DOHH2 (cell line): ENCODE data around the gene NTMT1.

Experiments
- H3F3A ChIP-seq: fragments of 200-600 bp; sonication (generic), shearing (Covaris generic); 2 replicates; pipeline ENCODE4 v1.6.0; 2016; ENCODE audit warnings: antibody characterized with exemption, mild to moderate bottlenecking; ENCODE audit not compliant: control insufficient read depth, insufficient read depth
- H3K27ac ChIP-seq: fragments of 200-600 bp; sonication (generic); 2 replicates; pipeline ENCODE4 v1.5.1; 2014; ENCODE audit warnings: low read depth, mild to moderate bottlenecking, low read length, moderate library complexity
- H3K27me3 ChIP-seq: fragments of 200-600 bp; sonication (generic); 2 replicates; pipeline ENCODE4 v1.6.1; 2014; ENCODE audit warnings: mild to moderate bottlenecking, low read length, mixed read lengths; ENCODE audit not compliant: control insufficient read depth
- H3K36me3 ChIP-seq: fragments of 200-600 bp; sonication (generic); 2 replicates; pipeline ENCODE4 v1.6.1; 2014; ENCODE audit warnings: mild to moderate bottlenecking, low read length, moderate library complexity, mixed read lengths; ENCODE audit not compliant: control insufficient read depth
- H3K4me1 ChIP-seq: fragments of 200-600 bp; sonication (generic); 2 replicates; pipeline ENCODE4 v1.6.1; 2014; ENCODE audit warnings: mild to moderate bottlenecking, low read length, mixed read lengths; ENCODE audit not compliant: control insufficient read depth
- H3K4me2 ChIP-seq: fragments of 200-600 bp; sonication (generic); 2 replicates; pipeline ENCODE4 v1.6.0; 2014; ENCODE audit warnings: mild to moderate bottlenecking, low read length, moderate library complexity
- H3K4me3 ChIP-seq: fragments of 200-600 bp; sonication (generic); 2 replicates; pipeline ENCODE4 v1.5.1; 2014; ENCODE audit warnings: mild to moderate bottlenecking, low read length, mixed read lengths
- H3K79me2 ChIP-seq: fragments of 200-600 bp; sonication (generic); 2 replicates; pipeline ENCODE4 v1.6.1; 2014; ENCODE audit warnings: mild to moderate bottlenecking, low read length, mixed read lengths; ENCODE audit not compliant: control insufficient read depth
- H3K9me2 ChIP-seq: fragments of 200-600 bp; sonication (generic); replicated peaks from 2 replicates; pipeline ENCODE4 v1.6.1; 2014; ENCODE audit warnings: mild to moderate bottlenecking, low read length, mixed read lengths; ENCODE audit not compliant: control insufficient read depth
- H3K9me3 ChIP-seq: fragments of 200-600 bp; sonication (generic); 2 replicates; pipeline ENCODE4 v1.6.1; 2014; ENCODE audit warnings: antibody characterized with exemption, low read length, mixed read lengths; ENCODE audit not compliant: control insufficient read depth, insufficient read depth
- H4K20me1 ChIP-seq: fragments of 200-600 bp; sonication (generic); 2 replicates; pipeline ENCODE4 v1.6.0; 2014; ENCODE audit warnings: low read depth, mild to moderate bottlenecking, antibody characterized with exemption, low read length, moderate library complexity; ENCODE audit not compliant: control insufficient read depth, insufficient read depth
- EZH2phosphoT487 ChIP-seq: fragments of 200-600 bp; sonication (generic); IDR thresholded peaks from 2 replicates; pipeline ENCODE4 v1.6.1; 2017; ENCODE audit warnings: borderline replicate concordance, mild to moderate bottlenecking, antibody characterized with exemption, low read length, moderate library complexity, mixed read lengths
- TF ChIP-seq, protein P1 (sequence below): fragments of 200-600 bp; sonication (generic); IDR thresholded peaks from one replicate; pipeline ENCODE4 v1.5.1; 2014; ENCODE audit warnings: antibody characterized with exemption, mild to moderate bottlenecking, low read depth, low read length; ENCODE audit not compliant: poor library complexity, severe bottlenecking

Gene NTMT1

DNA sequence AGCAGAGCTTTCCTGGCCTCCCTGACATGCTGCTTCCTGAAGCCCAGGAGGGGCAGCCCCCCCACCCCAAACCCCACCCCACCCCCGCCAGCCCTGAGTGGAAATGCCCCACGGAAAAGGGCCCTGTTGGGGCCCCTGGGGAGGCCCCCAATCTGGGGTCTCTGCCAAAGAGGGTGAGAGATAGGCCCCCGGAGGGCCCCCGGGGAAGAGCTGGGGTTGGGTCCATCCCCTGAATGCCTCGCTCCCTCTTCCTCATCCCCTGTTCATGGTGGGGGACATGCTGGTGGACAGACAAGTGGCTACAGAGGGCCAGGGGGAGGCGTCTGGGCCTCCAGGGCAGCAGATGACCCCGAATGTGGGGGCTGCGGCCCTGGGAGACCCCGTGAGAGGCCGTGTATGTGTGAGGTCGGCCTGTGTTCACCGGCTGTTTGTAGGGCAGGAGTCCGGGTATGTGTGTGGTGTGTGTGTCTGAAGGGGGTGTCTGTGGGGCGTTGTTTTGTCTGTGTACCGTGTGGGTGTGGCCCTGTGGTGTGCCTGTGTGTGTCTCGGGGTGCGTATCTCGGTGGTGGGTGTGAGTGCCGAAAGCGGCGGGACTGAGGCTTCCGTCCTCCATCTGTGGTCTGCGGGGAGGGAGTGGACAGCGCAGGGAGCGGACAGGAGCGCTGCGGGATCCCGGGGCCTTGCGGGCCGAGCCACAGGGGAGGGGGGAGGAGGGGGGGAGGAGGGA lies 16.3 kb upstream of the NTMT1 start:
- H3F3A ChIP-seq: no peaks in the 10 kb centered on the region
- H4K20me1 ChIP-seq: no peaks in the 10 kb centered on the region
- peaks cover 24% of the 10 kb centered on the region for H3K4me1 ChIP-seq
- H3K79me2 ChIP-seq: no peaks in the 10 kb centered on the region
- no peaks in the 10 kb centered on the region for H3K36me3 ChIP-seq
- H3K27me3 ChIP-seq: peaks cover 19% of the 10 kb centered on the region
- H3K27ac ChIP-seq: no peak overlapping the region
- TF ChIP-seq, protein P1, sequence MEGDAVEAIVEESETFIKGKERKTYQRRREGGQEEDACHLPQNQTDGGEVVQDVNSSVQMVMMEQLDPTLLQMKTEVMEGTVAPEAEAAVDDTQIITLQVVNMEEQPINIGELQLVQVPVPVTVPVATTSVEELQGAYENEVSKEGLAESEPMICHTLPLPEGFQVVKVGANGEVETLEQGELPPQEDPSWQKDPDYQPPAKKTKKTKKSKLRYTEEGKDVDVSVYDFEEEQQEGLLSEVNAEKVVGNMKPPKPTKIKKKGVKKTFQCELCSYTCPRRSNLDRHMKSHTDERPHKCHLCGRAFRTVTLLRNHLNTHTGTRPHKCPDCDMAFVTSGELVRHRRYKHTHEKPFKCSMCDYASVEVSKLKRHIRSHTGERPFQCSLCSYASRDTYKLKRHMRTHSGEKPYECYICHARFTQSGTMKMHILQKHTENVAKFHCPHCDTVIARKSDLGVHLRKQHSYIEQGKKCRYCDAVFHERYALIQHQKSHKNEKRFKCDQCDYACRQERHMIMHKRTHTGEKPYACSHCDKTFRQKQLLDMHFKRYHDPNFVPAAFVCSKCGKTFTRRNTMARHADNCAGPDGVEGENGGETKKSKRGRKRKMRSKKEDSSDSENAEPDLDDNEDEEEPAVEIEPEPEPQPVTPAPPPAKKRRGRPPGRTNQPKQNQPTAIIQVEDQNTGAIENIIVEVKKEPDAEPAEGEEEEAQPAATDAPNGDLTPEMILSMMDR: no peak
- TF ChIP-seq EZH2phosphoT487: no peak
- no peaks in the 10 kb centered on the region for H3K9me2 ChIP-seq
- H3K9me3 ChIP-seq: no peaks in the 10 kb centered on the region
- peak overlapping the region; percentile 8; the same call in 1 of the 2 replicates for H3K4me3 ChIP-seq
- H3K4me2 ChIP-seq: peak overlapping the region; percentile 43; the same call in 1 of the 2 replicates

DNA sequence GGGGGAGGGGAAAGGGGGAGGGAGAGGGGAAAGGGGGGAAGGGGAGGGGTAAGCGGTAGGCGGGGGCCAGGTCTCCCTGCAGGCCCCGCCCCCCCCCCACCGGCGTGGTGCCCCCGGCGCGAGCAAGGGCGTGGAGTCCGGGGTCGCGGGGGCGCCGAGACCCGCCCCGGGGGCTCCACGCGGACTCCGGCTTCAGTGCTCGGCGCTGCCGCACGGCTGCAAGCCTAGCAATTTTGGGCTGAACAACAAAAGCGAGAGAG lies 15.8 kb upstream of the NTMT1 start:
- H3K4me3 ChIP-seq: peak overlapping the region; percentile 69
- H3F3A ChIP-seq: no peaks in the 10 kb centered on the region
- no peaks in the 10 kb centered on the region for H3K9me3 ChIP-seq
- H3K27me3 ChIP-seq: peaks cover 19% of the 10 kb centered on the region
- H3K36me3 ChIP-seq: no peaks in the 10 kb centered on the region
- no peaks in the 10 kb centered on the region for H3K79me2 ChIP-seq
- no peak for TF ChIP-seq EZH2phosphoT487
- TF ChIP-seq, protein P1: no peak
- no peaks in the 10 kb centered on the region for H4K20me1 ChIP-seq
- no peak overlapping the region for H3K27ac ChIP-seq
- H3K4me2 ChIP-seq: peak overlapping the region; percentile 73
- peaks cover 21% of the 10 kb centered on the region for H3K4me1 ChIP-seq
- H3K9me2 ChIP-seq: no peaks in the 10 kb centered on the region

DNA sequence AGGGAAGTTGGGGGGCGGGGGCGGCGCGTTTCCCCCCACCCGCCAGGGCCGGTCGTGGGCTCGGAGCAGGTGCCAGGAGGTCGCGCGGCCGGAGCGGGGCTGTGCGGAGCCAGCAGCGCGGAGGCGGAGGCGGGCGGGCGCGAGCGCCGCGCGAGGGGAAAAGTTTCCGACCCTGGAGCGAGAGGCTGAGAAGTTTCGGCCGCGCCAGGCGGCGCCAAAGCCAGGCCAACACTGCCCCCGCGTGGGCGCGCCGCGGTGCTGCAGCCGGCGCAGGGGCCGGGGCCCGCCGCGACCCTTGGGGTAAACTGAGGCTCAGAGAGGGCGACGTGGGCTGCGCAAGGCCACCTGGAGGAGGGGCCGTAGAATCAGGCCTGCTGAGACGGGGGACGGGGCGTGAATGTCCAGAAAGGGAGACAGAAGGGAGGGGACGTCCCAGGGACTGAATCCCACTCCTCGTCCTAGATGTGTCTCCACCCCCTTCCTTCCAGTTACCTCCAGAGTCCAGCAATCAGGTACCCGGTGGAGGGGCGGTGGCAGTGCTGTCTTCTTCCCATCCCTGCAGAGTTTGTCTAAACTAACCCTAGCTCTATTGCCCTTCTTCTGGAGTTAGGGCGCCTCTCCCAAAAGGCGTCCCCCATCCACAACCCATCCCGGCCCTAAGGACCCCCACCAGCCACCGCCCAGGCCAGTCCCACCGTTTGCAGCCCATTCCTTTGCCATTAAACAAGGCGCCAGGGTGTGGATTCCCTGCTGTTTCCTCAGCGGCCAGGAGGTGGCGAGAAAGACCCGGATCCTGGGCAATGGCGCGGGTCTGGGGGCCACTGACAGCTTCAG lies 15.3 kb upstream of the NTMT1 start:
- no peaks in the 10 kb centered on the region for H3K9me3 ChIP-seq
- H3K79me2 ChIP-seq: no peaks in the 10 kb centered on the region
- TF ChIP-seq EZH2phosphoT487: no peak
- TF ChIP-seq, protein P1: peak; percentile 84
- peaks cover 19% of the 10 kb centered on the region for H3K27me3 ChIP-seq
- no peaks in the 10 kb centered on the region for H4K20me1 ChIP-seq
- no peaks in the 10 kb centered on the region for H3F3A ChIP-seq
- no peak overlapping the region for H3K27ac ChIP-seq
- no peaks in the 10 kb centered on the region for H3K36me3 ChIP-seq
- H3K9me2 ChIP-seq: no peaks in the 10 kb centered on the region
- H3K4me2 ChIP-seq: peak overlapping the region; percentile 73
- peak overlapping the region; percentile 69 for H3K4me3 ChIP-seq
- peaks cover 21% of the 10 kb centered on the region for H3K4me1 ChIP-seq
